OCI-LY7 (cell line): ENCODE results near the gene SIPA1L3. TPM values are rescaled to one million over a fixed set of nuclear protein-coding genes. Genes with fewer than 3 reads are reported as not detected.

Source experiments
- BruUV-seq: library from RNA; stranded (reverse); fragments of 400-500 nt; replicated peaks from 2 replicates; lab custom pipeline; 2021; lab: Mats Ljungman, UMichigan
- CTCF ChIA-PET: fragments of 300-600 bp; sonication (Branson Sonifier 250); formaldehyde crosslinking; loops from one replicate; lab custom pipeline; 2022; ENCODE audit warnings: antibody characterized with exemption; ENCODE audit not compliant: unreplicated experiment; lab: Charles Lee
- POLR2A ChIA-PET: fragments of 300-600 bp; sonication (Branson Sonifier 250); formaldehyde crosslinking; loops from one replicate; lab custom pipeline; 2022; ENCODE audit warnings: antibody characterized with exemption; lab: Charles Lee
- DNase-seq: peaks from one replicate; pipeline ENCODE4 v3.0.0-alpha.2; 2015; ENCODE audit warnings: low spot score
- H2AFZ ChIP-seq: fragments of 200-600 bp; sonication (generic), shearing (Covaris generic); 2 replicates; pipeline ENCODE4 v1.6.1; 2014; ENCODE audit warnings: mild to moderate bottlenecking, antibody characterized with exemption, low read length, moderate library complexity
- H3K27ac ChIP-seq: fragments of 200-600 bp; sonication (generic); 2 replicates; pipeline ENCODE4 v1.5.1; 2014; ENCODE audit warnings: mixed run types, low read depth, mild to moderate bottlenecking, moderate library complexity, low read length, inconsistent platforms; ENCODE audit not compliant: poor library complexity, severe bottlenecking
- H3K36me3 ChIP-seq: fragments of 200-600 bp; sonication (generic); 2 replicates; pipeline ENCODE4 v1.6.1; 2014; ENCODE audit warnings: mild to moderate bottlenecking, antibody characterized with exemption, low read length, moderate library complexity, mixed read lengths; ENCODE audit not compliant: insufficient read depth
- H3K4me1 ChIP-seq: fragments of 200-600 bp; sonication (generic); 2 replicates; pipeline ENCODE4 v1.5.1; 2014; ENCODE audit warnings: mild to moderate bottlenecking, low read length; ENCODE audit not compliant: insufficient read depth, poor library complexity, severe bottlenecking
- H3K4me2 ChIP-seq: fragments of 200-600 bp; sonication (generic); 2 replicates; pipeline ENCODE4 v1.6.1; 2014; ENCODE audit warnings: mild to moderate bottlenecking, low read length
- H3K4me3 ChIP-seq: fragments of 200-600 bp; sonication (generic); 2 replicates; pipeline ENCODE4 v1.5.1; 2014; ENCODE audit warnings: mild to moderate bottlenecking, low read depth, low read length; ENCODE audit not compliant: poor library complexity, severe bottlenecking
- H3K79me2 ChIP-seq: fragments of 200-600 bp; sonication (generic); 2 replicates; pipeline ENCODE4 v1.6.1; 2016; ENCODE audit warnings: low read depth, mild to moderate bottlenecking, low read length, moderate library complexity, mixed read lengths; ENCODE audit not compliant: insufficient read depth
- H3K9me2 ChIP-seq: fragments of 200-600 bp; sonication (generic); 2 replicates; pipeline ENCODE4 v1.6.1; 2016; ENCODE audit warnings: mild to moderate bottlenecking, low read length, mixed read lengths; ENCODE audit not compliant: insufficient read depth
- H3K9me3 ChIP-seq: fragments of 200-600 bp; sonication (generic); 2 replicates; pipeline ENCODE4 v1.6.1; 2014; ENCODE audit warnings: mild to moderate bottlenecking, mixed run types, low read length, mixed read lengths
- H4K20me1 ChIP-seq: fragments of 200-600 bp; sonication (generic); 2 replicates; pipeline ENCODE4 v1.6.1; 2014; ENCODE audit warnings: mild to moderate bottlenecking, antibody characterized with exemption, low read length, moderate library complexity, mixed read lengths; ENCODE audit not compliant: insufficient read depth
- CTCF ChIP-seq: fragments of 200-600 bp; sonication (generic); conservative IDR thresholded peaks from 2 replicates; pipeline ENCODE4 v1.5.1; 2014; ENCODE audit warnings: mild to moderate bottlenecking, antibody characterized with exemption, low read length, moderate library complexity, mixed read lengths
- EZH2phosphoT487 ChIP-seq: fragments of 200-600 bp; sonication (generic); IDR thresholded peaks from 2 replicates; pipeline ENCODE4 v1.6.1; 2018; ENCODE audit warnings: low read depth, borderline replicate concordance, mild to moderate bottlenecking, mixed run types, antibody characterized with exemption, low read length, moderate library complexity, mixed read lengths
- intact Hi-C: fragments of 100-400 bp; cut with micrococcal nuclease; formaldehyde crosslinking; loops from one replicate; pipeline ENCODE4 v1.10.0; 2022; ENCODE audit not compliant: unreplicated experiment
- total RNA-seq, 2 experiments: library from RNA; depleted of rRNA in 1 of 2; stranded (reverse); fragments of >200 nt in 1 of 2; shearing (Covaris generic) in 1 of 2; gene quantifications; 2 replicates each; pipeline ENCODE4 v1.2.3, GENCODE V29; 2014 to 2022

The SIPA1L3 gene
- total RNA-seq, 2 experiments from 2014 or later, result 21.2 to 84.4 TPM

DNA sequence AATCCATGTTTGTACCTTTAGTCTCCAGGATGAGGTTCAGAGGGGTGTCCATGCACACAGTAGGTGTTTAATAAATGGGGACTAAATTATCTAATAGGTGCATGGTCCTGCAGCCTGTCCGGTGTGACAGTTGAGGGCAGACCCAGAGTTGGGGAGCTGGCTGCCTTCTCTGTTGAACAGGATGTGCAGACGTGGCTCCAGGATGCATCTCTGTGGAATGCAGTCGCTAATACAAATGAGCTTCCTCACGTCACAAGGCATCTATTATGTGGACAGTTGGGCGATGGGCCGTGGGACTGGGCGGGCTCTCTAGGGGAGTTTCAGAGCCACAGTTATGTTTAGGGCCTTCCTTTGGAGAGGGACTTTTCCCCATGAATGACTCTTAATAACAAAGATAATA is 71.0 kb downstream of the SIPA1L3 start:
- intact Hi-C loops, result loop anchor here (2.0 to 10.0 kb wide), 4 partner anchors 57 to 874 kb away; partner anchors contain the start of gene DPF1

DNA sequence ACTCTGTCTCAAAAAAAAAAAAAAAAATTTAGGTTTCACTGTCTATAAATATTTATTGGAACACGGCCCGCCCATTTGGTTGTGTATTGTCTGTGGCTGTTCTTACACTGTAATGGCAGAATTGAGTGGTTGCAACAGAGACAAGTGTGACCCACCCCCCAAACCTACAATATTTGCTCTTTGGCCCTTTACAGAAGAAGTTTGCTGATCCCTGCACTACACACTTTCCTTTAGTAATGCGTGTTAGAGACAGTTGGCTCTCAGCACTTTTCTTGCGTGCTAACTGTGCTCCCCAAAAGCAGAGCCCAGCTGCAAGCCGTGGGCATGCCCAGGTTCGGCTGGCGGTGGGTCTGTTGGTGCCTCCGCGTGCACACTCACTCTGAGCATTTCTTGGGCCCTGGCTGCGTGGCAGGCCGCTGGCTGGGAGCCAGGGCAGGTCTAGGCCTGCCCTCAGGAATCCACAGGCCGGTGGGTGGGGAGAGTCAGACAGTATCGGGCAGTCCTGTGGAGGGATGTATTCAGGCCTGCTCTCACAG is 72.6 kb downstream of the SIPA1L3 start:
- POLR2A ChIA-PET, result interaction anchor here (0.7 to 1.7 kb wide), 4 partner anchors 32 to 113 kb away, joined by 3 to 9 read pairs (median 4); no protein-coding TSS in a partner anchor
- BruUV-seq, result no TSS peak
- intact Hi-C loops, result loop anchor here (1.0 to 10.0 kb wide), 7 partner anchors 51 to 873 kb away; partner anchors contain the start of genes DPF1 and SIPA1L3
- H3K4me3 ChIP-seq, result peak overlapping the region; percentile 56
- H4K20me1 ChIP-seq, result no peaks in the 10 kb centered on the region
- peak overlapping the region; percentile 97 for H3K4me2 ChIP-seq
- H3K9me2 ChIP-seq, result no peaks in the 10 kb centered on the region
- TF ChIP-seq EZH2phosphoT487, result no peak
- CTCF ChIA-PET, result interaction anchor here (1.1 to 1.9 kb wide), 3 partner anchors 64 to 73 kb away, joined by 3 to 8 read pairs (median 4); partner anchors contain the start of gene WDR87
- peaks cover 61% of the 10 kb centered on the region for H3K79me2 ChIP-seq
- peaks cover 14% of the 10 kb centered on the region for H3K36me3 ChIP-seq
- peak overlapping the region; percentile 40; the same call in 1 of the 2 replicates for H2AFZ ChIP-seq
- H3K27ac ChIP-seq, result peak overlapping the region; percentile 100
- no peaks in the 10 kb centered on the region for H3K9me3 ChIP-seq
- peaks cover 90% of the 10 kb centered on the region for H3K4me1 ChIP-seq
- peak; percentile 81 for DNase-seq

More for the DNA sequence above, 71.0 kb downstream of the SIPA1L3 start:
- peaks cover 15% of the 10 kb centered on the region for H3K36me3 ChIP-seq
- peak overlapping the region; percentile 97 for H3K4me2 ChIP-seq
- peaks cover 74% of the 10 kb centered on the region for H3K79me2 ChIP-seq
- ChIA-PET CTCF (interaction anchor here (0.7 to 1.9 kb wide), 4 partner anchors 9 to 72 kb away, joined by 3 to 8 read pairs (median 5); partner anchors contain the start of gene WDR87), POLR2A (interaction anchor here (0.6 to 1.7 kb wide), 6 partner anchors 48 to 150 kb away, joined by 3 to 9 read pairs (median 3); no protein-coding TSS in a partner anchor)
- peaks cover 2% of the 10 kb centered on the region; the same call in 1 of the 2 replicates for H3K9me3 ChIP-seq
- no peak for TF ChIP-seq EZH2phosphoT487
- H3K9me2 ChIP-seq, result no peaks in the 10 kb centered on the region
- peak overlapping the region; percentile 26 for H3K4me3 ChIP-seq
- H2AFZ ChIP-seq, result no peak overlapping the region
- BruUV-seq, result no TSS peak
- DNase-seq, result peak; percentile 76
- peak overlapping the region; percentile 100 for H3K27ac ChIP-seq
- H3K4me1 ChIP-seq, result peaks cover 96% of the 10 kb centered on the region
- no peaks in the 10 kb centered on the region for H4K20me1 ChIP-seq

DNA sequence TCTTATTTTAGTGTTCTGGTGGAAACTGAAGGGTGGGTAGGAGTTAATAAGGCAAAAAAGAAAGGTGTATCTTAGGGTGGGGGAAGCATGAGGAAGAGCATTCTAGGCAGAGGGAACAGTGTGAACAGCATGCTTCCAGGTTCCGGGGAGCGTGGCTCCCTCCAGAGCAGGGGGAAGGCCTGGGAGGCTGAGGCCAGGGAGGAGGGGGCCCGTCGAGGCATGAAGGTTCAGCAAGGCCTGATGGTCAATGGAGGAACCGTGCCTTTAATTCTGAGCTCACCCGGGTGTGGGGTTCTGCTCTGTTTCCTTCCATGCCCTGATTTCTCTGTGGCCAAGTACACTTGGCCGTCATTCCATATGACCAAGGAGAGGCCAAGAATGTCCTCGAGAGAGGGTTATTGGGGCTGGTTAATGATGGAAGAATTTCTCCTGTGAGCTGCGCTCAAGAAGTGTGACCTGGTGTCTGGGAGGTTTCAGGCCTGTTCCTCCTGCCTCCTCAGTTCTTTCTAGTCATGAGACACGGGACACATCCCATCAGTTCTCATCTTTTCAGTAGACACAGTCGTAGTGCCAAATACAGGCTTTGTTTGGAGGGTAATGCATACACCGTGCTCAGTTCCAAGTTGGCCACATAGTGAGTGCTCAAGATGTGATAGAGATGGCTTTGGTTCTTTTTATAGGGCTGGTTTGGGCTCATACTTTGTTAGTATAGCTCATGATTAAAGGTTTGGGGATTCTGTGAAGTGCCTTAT is 73.6 kb downstream of the SIPA1L3 start:
- Histone ChIP-seq H3K9me2 (no peaks in the 10 kb centered on the region), H4K20me1 (no peaks in the 10 kb centered on the region), H3K27ac (peak overlapping the region; percentile 100), H3K79me2 (peaks cover 53% of the 10 kb centered on the region), H3K4me2 (peak overlapping the region; percentile 97), H3K4me1 (peaks cover 90% of the 10 kb centered on the region), H3K9me3 (no peaks in the 10 kb centered on the region), H3K36me3 (peaks cover 14% of the 10 kb centered on the region), H2AFZ (peak overlapping the region; percentile 40; the same call in 1 of the 2 replicates), H3K4me3 (peak overlapping the region; percentile 56)
- intact Hi-C loops, result no loop called here
- ChIA-PET POLR2A (interaction anchor here (0.6 to 1.2 kb wide), 6 partner anchors 9 to 73 kb away, joined by 3 to 7 read pairs (median 4); partner anchors contain the start of genes SIPA1L3 and WDR87), CTCF (no interaction called here)
- TF ChIP-seq EZH2phosphoT487 (no peak), CTCF (no peak)
- DNase-seq, result no peak
- BruUV-seq, result no TSS peak
